HEK293 (cell line): Measurements from ENCODE around the gene SLC35G2.

Experiments used
- CTCF ChIA-PET: fragments of 350-600 bp; formaldehyde crosslinking; extraction: SDS; loops from one replicate; lab custom pipeline; 2021; ENCODE audit warnings: antibody characterized with exemption; lab: Yijun Ruan, JAX
- POLR2A ChIA-PET: fragments of 300-600 bp; formaldehyde crosslinking; extraction: SDS; loops from one replicate; lab custom pipeline; 2020; ENCODE audit warnings: antibody characterized with exemption, inconsistent platforms; lab: Yijun Ruan, JAX
- H3K27ac ChIP-seq: fragments of 200-500 bp; sonication (Bioruptor generic); 2 replicates; pipeline ENCODE4 v1.5.1; 2014; ENCODE audit warnings: low read depth, low read length, control low read depth, inconsistent platforms; ENCODE audit errors: extremely low read depth
- H3K36me3 ChIP-seq, 2 experiments: fragments of 200-500 bp in 1 of 2; sonication (Bioruptor generic) in 1 of 2; 1 replicate in 1 of 2; 2 replicates in 1 of 2; pipeline ENCODE4 v1.5.1; 2014 to 2017; ENCODE audit warnings: inconsistent platforms in 2 of 2, low read length in 2 of 2; ENCODE audit not compliant: control insufficient read depth in 2 of 2, insufficient read depth in 1 of 2
- H3K4me1 ChIP-seq: fragments of 200-500 bp; sonication (Bioruptor generic); 2 replicates; pipeline ENCODE4 v1.5.1; 2014; ENCODE audit warnings: mild to moderate bottlenecking, low read length, inconsistent platforms; ENCODE audit not compliant: control insufficient read depth, insufficient read depth
- H3K4me3 ChIP-seq: 2 replicates; pipeline ENCODE4 v1.5.1; 2011; ENCODE audit warnings: low read depth, mild to moderate bottlenecking, control low read depth, low read length, moderate library complexity
- H3K9me3 ChIP-seq: fragments of 200-500 bp; sonication (Bioruptor generic); 2 replicates; pipeline ENCODE4 v1.5.1; 2014; ENCODE audit warnings: low read depth, low read length, inconsistent platforms; ENCODE audit not compliant: control insufficient read depth, insufficient read depth
- EGR2 ChIP-seq: fragments of 450-650 bp; formaldehyde crosslinking; IDR thresholded peaks from 2 replicates; pipeline ENCODE4 v1.5.1; 2016; ENCODE audit warnings: low read depth, missing biosample characterization, missing genetic modification characterization
- GLIS2 ChIP-seq: fragments of 450-650 bp; formaldehyde crosslinking; IDR thresholded peaks from 2 replicates; pipeline ENCODE4 v1.5.1; 2016; ENCODE audit warnings: missing biosample characterization, missing genetic modification characterization
- HOXA7 ChIP-seq: sonication (generic); formaldehyde crosslinking; IDR thresholded peaks from 2 replicates; pipeline ENCODE4 v1.8.1; 2022; ENCODE audit warnings: missing genetic modification reagents, borderline replicate concordance
- IKZF3 ChIP-seq: fragments of 450-650 bp; IDR thresholded peaks from 2 replicates; pipeline ENCODE4 v1.5.0; 2018; ENCODE audit warnings: missing biosample characterization, mild to moderate bottlenecking, missing genetic modification characterization, moderate library complexity
- KLF7 ChIP-seq: fragments of 450-650 bp; formaldehyde crosslinking; IDR thresholded peaks from 2 replicates; pipeline ENCODE4 v1.5.1; 2016; ENCODE audit warnings: missing biosample characterization, missing genetic modification characterization, borderline replicate concordance
- SP3 ChIP-seq: fragments of 450-650 bp; formaldehyde crosslinking; IDR thresholded peaks from 2 replicates; pipeline ENCODE4 v1.5.1; 2016; ENCODE audit warnings: missing biosample characterization, missing genetic modification characterization
- TRIM28 ChIP-seq: IDR thresholded peaks from 2 replicates; pipeline ENCODE4 v1.6.1; 2011; ENCODE audit warnings: low read length, control low read depth, borderline replicate concordance
- ZBTB1 ChIP-seq: fragments of 450-650 bp; formaldehyde crosslinking; IDR thresholded peaks from 2 replicates; pipeline ENCODE4 v1.5.1; 2016; ENCODE audit warnings: missing biosample characterization, missing genetic modification characterization
- ZBTB17 ChIP-seq: fragments of 450-650 bp; formaldehyde crosslinking; IDR thresholded peaks from 2 replicates; pipeline ENCODE4 v1.5.1; 2016; ENCODE audit warnings: missing biosample characterization, missing genetic modification characterization
- ZNF174 ChIP-seq: fragments of 450-650 bp; formaldehyde crosslinking; IDR thresholded peaks from 2 replicates; pipeline ENCODE4 v1.5.0; 2017; ENCODE audit warnings: missing biosample characterization, mild to moderate bottlenecking, missing genetic modification characterization
- ZNF19 ChIP-seq: fragments of 450-650 bp; formaldehyde crosslinking; IDR thresholded peaks from 2 replicates; pipeline ENCODE4; 2016; ENCODE audit warnings: missing biosample characterization, missing genetic modification characterization, low read depth
- ZNF292 ChIP-seq: fragments of 450-650 bp; formaldehyde crosslinking; IDR thresholded peaks from 2 replicates; pipeline ENCODE4 v1.5.1; 2016; ENCODE audit warnings: low read depth, missing biosample characterization, missing genetic modification characterization, borderline replicate concordance
- ZNF335 ChIP-seq: fragments of 450-650 bp; formaldehyde crosslinking; conservative IDR thresholded peaks from 2 replicates; pipeline ENCODE4 v1.5.1; 2016; ENCODE audit warnings: missing biosample characterization, missing genetic modification characterization
- ZNF366 ChIP-seq: fragments of 450-650 bp; formaldehyde crosslinking; conservative IDR thresholded peaks from 2 replicates; pipeline ENCODE4 v1.5.1; 2016; ENCODE audit warnings: missing biosample characterization, missing genetic modification characterization
- ZNF514 ChIP-seq: fragments of 450-650 bp; formaldehyde crosslinking; IDR thresholded peaks from 2 replicates; pipeline ENCODE4 v1.5.1; 2016; ENCODE audit warnings: missing biosample characterization, missing genetic modification characterization
- ZNF560 ChIP-seq: fragments of 450-650 bp; formaldehyde crosslinking; IDR thresholded peaks from 2 replicates; pipeline ENCODE4 v1.5.1; 2017; ENCODE audit warnings: missing biosample characterization, missing genetic modification characterization, borderline replicate concordance
- ZNF600 ChIP-seq: fragments of 450-650 bp; formaldehyde crosslinking; IDR thresholded peaks from 2 replicates; pipeline ENCODE4 v1.5.1; 2016; ENCODE audit warnings: missing biosample characterization, missing genetic modification characterization
- ZNF664 ChIP-seq: fragments of 450-650 bp; formaldehyde crosslinking; IDR thresholded peaks from 2 replicates; pipeline ENCODE4 v1.5.1; 2016; ENCODE audit warnings: missing biosample characterization, missing genetic modification characterization
- ZSCAN30 ChIP-seq: fragments of 450-650 bp; IDR thresholded peaks from 2 replicates; pipeline ENCODE4 v1.5.1; 2018; ENCODE audit warnings: missing biosample characterization, mild to moderate bottlenecking, missing genetic modification characterization, moderate library complexity
- TF ChIP-seq, protein P1 (sequence below): fragments of 450-650 bp; formaldehyde crosslinking; IDR thresholded peaks from 2 replicates; pipeline ENCODE4 v1.5.1; 2016; ENCODE audit warnings: missing biosample characterization, missing genetic modification characterization
- TF ChIP-seq, protein P2 (sequence below): fragments of 450-650 bp; formaldehyde crosslinking; optimal IDR thresholded peaks from 2 replicates; pipeline ENCODE3; 2016; ENCODE audit warnings: missing biosample characterization, mild to moderate bottlenecking, missing genetic modification characterization
- TF ChIP-seq, protein P3 (sequence below): sonication (generic); formaldehyde crosslinking; IDR thresholded peaks from 2 replicates; pipeline ENCODE4 v1.8.1; 2022; ENCODE audit warnings: mild to moderate bottlenecking, moderate library complexity, missing genetic modification reagents
- TF ChIP-seq, protein P4 (sequence below): fragments of 450-650 bp; formaldehyde crosslinking; IDR thresholded peaks from 2 replicates; pipeline ENCODE4 v1.5.1; 2016; ENCODE audit warnings: missing biosample characterization, missing genetic modification characterization
- TF ChIP-seq, protein P5 (sequence below): fragments of 450-650 bp; formaldehyde crosslinking; IDR thresholded peaks from 2 replicates; pipeline ENCODE4 v1.5.1; 2016; ENCODE audit warnings: missing biosample characterization, missing genetic modification characterization
- TF ChIP-seq, protein P6 (sequence below): fragments of 450-650 bp; formaldehyde crosslinking; IDR thresholded peaks from 2 replicates; pipeline ENCODE4 v1.5.1; 2016; ENCODE audit warnings: missing biosample characterization, missing genetic modification characterization

The SLC35G2 gene

DNA sequence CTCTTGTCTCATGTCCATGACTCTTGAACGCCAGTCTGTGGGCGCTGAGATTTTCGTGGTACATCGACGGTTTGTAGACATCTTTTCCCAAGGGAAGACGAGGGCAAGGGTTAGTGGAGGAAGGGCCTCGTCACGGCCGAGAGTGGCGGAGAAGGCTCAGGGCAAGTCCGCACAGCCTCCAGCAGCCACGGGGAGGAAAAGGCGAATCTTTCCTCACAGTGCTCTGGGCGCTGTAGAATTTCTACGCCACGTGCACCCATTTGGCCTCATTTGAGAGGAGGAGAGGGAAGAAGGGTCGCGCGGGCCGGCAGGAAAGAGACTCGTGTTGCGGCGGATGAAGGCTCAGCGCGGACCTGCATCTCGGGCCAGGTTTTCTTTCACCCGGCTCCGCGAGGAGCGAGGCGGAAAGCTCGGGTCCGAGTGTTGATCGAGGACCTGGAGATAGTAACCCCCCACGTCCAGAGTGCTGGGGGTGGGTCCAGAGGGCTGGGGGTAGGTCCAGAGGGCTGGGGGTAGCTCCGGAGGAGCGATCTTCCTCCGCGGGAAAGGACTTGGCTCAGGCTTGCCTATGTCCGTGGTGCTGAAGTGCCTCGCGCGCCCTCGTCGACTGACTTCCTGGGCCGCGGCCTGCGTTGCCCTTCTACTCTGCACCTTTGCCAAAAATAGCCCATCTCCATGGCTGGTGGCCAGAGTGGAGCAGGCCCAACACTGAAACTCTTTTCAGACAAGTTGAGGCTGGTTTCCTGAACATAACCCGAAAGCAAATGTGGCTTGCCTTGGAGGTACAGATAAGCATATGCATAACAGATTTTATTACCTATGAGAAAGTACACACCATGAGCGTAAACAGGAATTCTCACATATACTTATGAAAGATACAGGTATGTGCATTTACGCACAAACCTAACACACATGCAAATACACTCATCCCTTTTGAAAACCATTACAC, 1.1 kb downstream of the SLC35G2 start:
- CTCF ChIA-PET: interaction anchor here (0.7 kb wide), 1 partner anchor 746 kb away, joined by 3 read pairs; no protein-coding TSS in a partner anchor
- H3K4me3 ChIP-seq: peak overlapping the region; percentile 61
- TF ChIP-seq ZNF560 (tag by site-specific recombination) (no peak), SP3 (0 out of 2 replicates have a peak, but pooled peaks have one; percentile 18), HOXA7 (CRISPR knock-in tag) (no peak), EGR2 (tag by site-specific recombination) (no peak), ZNF514 (tag by site-specific recombination) (no peak), ZSCAN30 (tag by site-specific recombination) (no peak), ZNF174 (tag by site-specific recombination) (no peak), ZNF600 (tag by site-specific recombination) (peak; percentile 73), ZNF335 (no peak), IKZF3 (tag by site-specific recombination) (no peak), ZBTB17 (no peak), ZNF19 (tag by site-specific recombination) (no peak), ZBTB1 (tag by site-specific recombination) (no peak), ZNF292 (tag by site-specific recombination) (no peak), KLF7 (tag by site-specific recombination) (no peak), ZNF366 (tag by site-specific recombination) (0 out of 2 replicates have a peak, but pooled peaks have one; percentile 11), GLIS2 (peak; percentile 76), TRIM28 (no peak), ZNF664 (tag by site-specific recombination) (no peak)
- TF ChIP-seq, protein P1, sequence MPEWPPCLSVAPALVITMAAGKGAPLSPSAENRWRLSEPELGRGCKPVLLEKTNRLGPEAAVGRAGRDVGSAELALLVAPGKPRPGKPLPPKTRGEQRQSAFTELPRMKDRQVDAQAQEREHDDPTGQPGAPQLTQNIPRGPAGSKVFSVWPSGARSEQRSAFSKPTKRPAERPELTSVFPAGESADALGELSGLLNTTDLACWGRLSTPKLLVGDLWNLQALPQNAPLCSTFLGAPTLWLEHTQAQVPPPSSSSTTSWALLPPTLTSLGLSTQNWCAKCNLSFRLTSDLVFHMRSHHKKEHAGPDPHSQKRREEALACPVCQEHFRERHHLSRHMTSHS (tag by site-specific recombination): no peak
- TF ChIP-seq, protein P2, sequence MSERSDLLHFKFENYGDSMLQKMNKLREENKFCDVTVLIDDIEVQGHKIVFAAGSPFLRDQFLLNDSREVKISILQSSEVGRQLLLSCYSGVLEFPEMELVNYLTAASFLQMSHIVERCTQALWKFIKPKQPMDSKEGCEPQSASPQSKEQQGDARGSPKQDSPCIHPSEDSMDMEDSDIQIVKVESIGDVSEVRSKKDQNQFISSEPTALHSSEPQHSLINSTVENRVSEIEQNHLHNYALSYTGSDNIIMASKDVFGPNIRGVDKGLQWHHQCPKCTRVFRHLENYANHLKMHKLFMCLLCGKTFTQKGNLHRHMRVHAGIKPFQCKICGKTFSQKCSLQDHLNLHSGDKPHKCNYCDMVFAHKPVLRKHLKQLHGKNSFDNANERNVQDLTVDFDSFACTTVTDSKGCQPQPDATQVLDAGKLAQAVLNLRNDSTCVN: peak; percentile 64
- TF ChIP-seq, protein P3, sequence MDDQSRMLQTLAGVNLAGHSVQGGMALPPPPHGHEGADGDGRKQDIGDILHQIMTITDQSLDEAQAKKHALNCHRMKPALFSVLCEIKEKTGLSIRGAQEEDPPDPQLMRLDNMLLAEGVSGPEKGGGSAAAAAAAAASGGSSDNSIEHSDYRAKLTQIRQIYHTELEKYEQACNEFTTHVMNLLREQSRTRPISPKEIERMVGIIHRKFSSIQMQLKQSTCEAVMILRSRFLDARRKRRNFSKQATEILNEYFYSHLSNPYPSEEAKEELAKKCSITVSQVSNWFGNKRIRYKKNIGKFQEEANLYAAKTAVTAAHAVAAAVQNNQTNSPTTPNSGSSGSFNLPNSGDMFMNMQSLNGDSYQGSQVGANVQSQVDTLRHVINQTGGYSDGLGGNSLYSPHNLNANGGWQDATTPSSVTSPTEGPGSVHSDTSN (CRISPR knock-in tag): 0 out of 2 replicates have a peak, but pooled peaks have one; percentile 27
- TF ChIP-seq, protein P4, sequence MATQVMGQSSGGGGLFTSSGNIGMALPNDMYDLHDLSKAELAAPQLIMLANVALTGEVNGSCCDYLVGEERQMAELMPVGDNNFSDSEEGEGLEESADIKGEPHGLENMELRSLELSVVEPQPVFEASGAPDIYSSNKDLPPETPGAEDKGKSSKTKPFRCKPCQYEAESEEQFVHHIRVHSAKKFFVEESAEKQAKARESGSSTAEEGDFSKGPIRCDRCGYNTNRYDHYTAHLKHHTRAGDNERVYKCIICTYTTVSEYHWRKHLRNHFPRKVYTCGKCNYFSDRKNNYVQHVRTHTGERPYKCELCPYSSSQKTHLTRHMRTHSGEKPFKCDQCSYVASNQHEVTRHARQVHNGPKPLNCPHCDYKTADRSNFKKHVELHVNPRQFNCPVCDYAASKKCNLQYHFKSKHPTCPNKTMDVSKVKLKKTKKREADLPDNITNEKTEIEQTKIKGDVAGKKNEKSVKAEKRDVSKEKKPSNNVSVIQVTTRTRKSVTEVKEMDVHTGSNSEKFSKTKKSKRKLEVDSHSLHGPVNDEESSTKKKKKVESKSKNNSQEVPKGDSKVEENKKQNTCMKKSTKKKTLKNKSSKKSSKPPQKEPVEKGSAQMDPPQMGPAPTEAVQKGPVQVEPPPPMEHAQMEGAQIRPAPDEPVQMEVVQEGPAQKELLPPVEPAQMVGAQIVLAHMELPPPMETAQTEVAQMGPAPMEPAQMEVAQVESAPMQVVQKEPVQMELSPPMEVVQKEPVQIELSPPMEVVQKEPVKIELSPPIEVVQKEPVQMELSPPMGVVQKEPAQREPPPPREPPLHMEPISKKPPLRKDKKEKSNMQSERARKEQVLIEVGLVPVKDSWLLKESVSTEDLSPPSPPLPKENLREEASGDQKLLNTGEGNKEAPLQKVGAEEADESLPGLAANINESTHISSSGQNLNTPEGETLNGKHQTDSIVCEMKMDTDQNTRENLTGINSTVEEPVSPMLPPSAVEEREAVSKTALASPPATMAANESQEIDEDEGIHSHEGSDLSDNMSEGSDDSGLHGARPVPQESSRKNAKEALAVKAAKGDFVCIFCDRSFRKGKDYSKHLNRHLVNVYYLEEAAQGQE (tag by site-specific recombination): peak; percentile 96
- TF ChIP-seq, protein P5, sequence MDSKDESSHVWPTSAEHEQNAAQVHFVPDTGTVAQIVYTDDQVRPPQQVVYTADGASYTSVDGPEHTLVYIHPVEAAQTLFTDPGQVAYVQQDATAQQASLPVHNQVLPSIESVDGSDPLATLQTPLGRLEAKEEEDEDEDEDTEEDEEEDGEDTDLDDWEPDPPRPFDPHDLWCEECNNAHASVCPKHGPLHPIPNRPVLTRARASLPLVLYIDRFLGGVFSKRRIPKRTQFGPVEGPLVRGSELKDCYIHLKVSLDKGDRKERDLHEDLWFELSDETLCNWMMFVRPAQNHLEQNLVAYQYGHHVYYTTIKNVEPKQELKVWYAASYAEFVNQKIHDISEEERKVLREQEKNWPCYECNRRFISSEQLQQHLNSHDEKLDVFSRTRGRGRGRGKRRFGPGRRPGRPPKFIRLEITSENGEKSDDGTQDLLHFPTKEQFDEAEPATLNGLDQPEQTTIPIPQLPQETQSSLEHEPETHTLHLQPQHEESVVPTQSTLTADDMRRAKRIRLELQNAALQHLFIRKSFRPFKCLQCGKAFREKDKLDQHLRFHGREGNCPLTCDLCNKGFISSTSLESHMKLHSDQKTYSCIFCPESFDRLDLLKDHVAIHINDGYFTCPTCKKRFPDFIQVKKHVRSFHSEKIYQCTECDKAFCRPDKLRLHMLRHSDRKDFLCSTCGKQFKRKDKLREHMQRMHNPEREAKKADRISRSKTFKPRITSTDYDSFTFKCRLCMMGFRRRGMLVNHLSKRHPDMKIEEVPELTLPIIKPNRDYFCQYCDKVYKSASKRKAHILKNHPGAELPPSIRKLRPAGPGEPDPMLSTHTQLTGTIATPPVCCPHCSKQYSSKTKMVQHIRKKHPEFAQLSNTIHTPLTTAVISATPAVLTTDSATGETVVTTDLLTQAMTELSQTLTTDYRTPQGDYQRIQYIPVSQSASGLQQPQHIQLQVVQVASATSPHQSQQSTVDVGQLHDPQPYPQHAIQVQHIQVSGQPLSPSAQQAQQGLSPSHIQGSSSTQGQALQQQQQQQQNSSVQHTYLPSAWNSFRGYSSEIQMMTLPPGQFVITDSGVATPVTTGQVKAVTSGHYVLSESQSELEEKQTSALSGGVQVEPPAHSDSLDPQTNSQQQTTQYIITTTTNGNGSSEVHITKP: no peak
- TF ChIP-seq, protein P6, sequence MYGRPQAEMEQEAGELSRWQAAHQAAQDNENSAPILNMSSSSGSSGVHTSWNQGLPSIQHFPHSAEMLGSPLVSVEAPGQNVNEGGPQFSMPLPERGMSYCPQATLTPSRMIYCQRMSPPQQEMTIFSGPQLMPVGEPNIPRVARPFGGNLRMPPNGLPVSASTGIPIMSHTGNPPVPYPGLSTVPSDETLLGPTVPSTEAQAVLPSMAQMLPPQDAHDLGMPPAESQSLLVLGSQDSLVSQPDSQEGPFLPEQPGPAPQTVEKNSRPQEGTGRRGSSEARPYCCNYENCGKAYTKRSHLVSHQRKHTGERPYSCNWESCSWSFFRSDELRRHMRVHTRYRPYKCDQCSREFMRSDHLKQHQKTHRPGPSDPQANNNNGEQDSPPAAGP (tag by site-specific recombination): no peak

More for the DNA sequence above, 1.1 kb downstream of the SLC35G2 start:
- Histone ChIP-seq H3K4me1 (peaks cover 5% of the 10 kb centered on the region; the same call in 1 of the 2 replicates), H3K27ac (peak overlapping the region; percentile 78; the same call in 1 of the 2 replicates), H3K36me3 (no peaks in the 10 kb centered on the region), H3K9me3 (no peaks in the 10 kb centered on the region)
- POLR2A ChIA-PET: interaction anchor here (1.1 kb wide), 1 partner anchor 41 kb away, joined by 5 read pairs; the partner anchor contains the start of gene NCK1
